Fibroblast of upper back skin (primary cell): ENCODE data around the gene TMBIM6.
A peak's percentile ranks its signal among the peaks of the same experiment; 100 is the strongest.

Experiments
- DNase-seq: peaks from one replicate; pipeline ENCODE4 v3.0.0-alpha.2; 2013

Gene TMBIM6

DNA sequence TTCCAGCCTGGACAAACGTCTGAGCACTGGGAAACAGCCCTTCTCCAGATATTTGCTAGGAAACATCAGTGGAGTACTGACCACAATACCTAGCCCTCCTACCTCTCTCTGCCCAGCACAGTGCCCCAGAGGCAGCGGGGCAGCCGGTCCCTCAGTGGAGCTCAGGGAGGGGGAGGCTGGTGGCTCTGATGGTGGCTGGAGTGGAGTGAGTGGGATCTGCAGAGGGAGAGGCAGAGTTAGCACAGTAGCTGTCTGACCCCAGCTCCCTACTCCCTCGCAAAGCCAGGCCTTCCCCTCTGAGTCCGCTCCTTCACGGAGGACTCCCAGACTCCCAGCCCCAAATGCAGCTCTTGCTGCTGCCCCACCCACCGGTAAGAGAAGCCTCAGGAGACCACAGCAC lies 56.9 kb downstream of the TMBIM6 start:
- no peak for DNase-seq

DNA sequence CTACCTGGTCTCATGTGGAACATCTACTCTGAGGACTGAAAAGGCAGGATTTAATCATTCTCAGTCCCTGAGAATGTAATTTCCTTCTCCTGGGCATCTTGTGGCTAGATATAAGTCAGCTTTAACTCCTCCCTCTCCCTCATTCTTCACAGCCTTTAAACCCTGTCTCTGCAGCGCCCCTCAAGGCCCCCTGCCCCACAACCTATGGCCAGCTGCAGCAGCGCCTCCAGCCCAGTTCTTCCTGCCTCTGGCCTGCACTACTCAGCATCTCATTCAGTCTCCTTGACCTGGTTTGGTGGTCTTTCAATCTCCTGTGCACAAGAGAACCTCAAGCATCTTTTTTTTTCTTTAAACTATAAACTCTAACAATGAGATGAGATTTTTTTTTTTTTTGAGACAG lies 57.6 kb downstream of the TMBIM6 start:
- DNase-seq = no peak

DNA sequence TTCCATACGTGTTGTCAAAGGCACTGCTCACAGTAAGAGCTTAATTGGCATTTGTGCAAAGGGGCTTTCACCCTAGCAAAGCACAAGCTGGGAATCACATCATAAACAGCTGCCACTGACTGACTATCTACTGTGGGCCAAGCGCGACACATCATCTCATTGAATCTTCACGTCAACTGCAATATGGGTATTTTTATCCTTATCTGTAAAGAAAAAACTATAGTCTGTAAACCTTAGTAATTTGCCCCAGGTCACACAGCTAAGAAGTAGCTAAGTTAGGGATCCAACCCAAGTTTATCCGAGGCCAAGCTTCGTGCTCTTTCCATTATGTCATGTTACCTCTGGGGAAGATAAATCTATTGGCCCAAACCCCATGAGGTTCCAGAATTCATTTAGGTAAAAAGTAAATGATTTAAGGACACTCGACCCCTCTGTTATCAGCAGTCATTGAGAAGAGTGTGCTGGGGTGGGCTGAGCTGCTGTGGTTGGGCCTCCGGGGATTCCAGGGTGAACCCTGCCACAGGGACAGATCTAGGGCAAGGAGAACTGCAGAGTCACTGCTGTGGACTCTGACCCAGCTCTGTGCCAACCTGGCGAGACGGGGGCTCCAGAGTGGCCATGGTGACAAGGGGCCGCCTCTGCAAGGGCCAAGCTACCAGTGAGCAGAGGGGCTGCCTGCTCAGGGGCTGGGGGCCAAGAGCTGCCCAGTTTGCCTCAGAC lies 59.2 kb downstream of the TMBIM6 start:
- DNase-seq = no peak

DNA sequence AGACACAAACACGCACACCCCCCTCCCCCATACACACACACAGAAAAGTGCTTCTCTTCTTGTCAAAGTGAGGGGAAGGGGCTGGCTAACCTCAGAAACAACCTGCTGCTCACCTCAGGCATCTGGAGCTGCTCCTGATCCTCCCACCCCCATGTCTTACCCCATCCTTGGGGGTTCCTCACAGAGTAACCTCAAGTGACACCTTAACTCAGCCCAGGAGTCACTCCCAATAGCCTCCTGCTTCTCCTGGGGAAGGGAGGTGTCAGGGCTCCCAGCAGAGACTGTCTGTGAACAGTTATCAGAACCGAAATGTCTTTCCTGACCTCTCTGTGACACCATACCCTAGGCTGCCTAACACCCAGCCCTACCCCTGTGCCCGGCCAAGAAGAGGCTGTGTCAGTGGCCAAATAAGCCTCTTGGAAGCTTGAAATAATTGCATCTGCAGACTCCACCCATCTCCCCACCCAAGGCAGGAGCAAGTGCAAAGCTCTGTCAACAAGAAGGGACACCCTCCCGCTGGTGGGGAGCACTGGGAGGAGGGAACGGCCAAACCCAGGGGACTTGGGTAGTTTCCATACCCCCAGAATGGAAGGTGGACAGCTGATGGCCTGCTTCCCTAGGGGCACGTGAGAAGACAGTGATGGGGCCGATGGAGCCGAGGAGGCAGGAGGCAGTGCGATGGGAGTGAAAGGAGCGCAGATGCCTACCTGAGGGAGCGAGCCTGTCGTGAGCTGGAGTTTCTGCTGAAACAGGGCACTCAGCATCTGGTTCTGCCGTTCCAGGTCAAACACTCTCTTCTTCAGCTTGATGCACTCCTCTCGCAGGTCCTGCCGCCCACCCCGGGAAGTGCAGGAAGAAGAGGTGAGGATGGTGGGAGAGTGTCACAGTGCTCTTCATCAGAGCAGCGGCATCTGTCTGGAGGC lies 60.0 kb downstream of the TMBIM6 start:
- DNase-seq = no peak

DNA sequence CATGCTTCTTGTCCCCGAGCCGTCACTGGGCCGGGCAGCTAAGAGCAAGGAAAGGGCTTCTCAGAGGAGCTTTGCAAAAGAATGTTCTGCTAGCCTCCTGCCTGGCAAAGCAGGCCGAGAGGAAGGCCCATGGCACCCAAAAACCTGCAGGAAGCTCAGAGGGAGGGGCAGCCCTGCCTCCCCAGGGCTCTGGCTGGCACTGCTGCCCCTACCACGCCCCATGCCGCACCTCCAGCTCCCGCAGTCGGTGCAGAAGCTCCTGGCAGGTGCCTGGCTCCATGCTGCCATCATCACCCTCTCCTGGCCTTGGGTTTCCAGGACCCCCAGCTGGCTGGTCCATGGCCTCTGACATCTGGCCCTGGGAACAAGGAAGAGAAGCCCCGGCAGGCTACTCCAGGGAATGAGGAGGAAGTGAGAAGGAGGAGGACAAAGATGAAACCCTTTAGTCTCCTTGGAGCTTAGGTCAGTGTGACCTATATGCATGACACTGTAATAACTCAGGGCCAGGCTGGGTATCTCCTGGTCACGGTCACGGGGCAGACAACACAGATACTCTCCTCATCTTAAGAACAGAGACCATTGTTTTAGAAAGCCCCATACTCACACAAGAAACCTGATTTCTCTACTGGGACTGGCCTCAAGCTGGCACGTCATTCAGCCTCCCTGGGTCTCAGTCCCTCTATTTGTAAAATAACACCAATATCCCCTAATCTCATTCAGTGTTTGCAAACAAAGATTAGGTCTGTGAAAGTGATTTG lies 62.5 kb downstream of the TMBIM6 start:
- DNase-seq = no peak

DNA sequence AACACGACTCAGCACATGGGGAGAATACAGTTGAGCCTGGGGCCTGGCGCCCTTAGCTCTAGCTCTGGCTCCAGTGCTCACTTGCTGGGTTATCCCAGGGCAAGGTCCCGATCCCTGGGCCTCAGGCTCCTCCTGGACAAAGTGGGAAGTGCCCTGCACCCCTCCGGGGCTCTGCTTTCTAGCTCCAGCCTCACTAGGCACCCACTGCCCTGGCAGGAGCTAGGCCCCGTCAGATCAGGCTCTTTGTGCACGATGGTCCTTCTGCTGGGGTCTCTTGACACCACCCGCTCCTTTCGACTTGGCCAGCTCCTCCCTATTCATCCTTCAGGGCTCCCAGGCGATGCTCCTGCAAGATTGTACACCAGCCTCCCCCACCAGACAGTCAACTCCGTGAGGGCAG lies 63.5 kb downstream of the TMBIM6 start:
- no peak for DNase-seq

DNA sequence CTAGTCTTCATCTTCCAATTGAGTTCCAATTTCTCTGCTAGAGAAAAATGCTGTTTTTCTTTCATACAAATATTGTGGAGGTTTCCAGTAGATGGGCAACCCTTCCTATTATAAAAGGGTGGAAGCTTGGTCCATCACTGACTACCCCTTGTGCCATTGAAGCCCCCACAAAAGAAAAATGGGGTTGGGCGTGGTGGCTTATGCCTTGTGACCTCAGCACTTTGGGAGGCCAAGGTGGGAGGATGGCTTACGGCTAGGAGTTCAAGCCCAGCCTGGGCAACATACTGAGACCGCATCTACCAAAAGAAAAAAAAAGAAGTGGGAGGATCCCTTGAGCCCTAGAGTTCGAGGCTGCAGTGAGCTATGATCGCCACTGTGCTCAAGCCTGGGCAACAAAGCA lies 64.1 kb downstream of the TMBIM6 start:
- DNase-seq = no peak

DNA sequence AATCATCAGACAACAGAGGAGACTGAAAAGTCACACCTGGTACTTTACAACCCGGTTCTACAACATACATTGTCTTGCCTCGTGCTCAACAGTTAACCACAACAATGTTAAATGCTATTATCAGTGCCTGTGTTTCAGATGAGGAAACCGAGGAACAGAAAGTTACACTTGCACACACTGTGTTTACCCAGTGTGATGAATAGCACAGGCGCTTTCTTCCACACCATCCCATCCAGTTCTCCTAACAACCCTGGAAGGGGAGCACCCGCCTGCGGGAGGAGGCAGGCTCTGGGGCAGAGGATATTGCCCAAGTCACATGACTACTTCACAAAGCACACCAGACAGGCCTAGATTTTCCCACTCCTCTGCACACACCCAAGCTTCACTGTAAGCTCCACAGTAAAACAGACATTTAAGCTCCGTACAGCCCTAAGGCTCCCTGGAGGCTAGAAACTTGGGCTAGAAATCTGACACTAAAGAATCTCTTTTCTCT lies 65.0 kb downstream of the TMBIM6 start:
- no peak for DNase-seq

DNA sequence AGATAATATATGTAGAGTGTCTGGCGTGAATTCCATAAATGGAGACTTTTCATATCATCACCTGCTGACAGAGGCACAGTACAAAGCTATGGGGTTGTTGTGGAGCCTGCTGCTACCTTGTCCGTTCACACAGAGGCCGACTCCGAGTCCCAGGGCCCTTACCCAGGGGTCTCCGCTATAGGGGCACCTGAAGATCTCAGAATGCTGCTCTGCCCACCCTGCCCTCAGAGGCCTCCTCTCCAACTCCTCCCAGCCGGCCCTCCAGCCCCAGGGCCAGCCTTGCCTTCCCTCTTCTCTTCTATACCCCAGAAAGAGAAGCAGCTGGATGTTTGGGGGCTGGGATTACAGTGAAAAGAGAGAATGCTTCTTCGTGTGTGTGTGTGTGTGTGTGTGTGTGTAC lies 65.5 kb downstream of the TMBIM6 start:
- DNase-seq = no peak

DNA sequence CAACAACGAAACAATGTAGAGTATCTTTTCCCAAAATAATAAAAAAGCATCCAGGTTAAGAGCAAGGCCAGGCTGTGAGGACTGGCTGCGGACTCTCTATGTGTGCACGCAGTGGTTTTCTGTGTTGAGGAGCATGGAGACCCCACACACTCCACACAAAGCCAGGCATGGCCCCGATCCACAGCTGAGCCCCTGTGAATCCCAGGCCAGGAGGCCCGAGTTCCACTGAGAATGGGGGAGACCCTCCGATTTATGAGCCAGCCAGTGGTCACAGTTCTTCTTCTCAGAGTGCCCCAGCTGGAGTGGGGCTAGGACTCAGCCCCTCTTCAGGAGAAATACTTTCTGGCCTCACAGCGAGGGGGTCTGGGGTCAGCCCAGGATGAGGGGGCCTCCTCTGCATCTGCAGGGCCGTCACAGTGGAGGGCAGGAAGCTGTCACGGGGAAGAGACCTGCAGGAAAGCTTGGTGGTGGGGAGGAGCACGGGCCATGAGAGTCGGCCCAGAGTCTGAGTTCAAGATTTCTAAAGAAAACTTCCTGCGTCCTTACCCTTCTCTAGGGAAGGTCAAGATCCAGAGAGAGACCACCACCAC lies 66.7 kb downstream of the TMBIM6 start:
- no peak for DNase-seq

DNA sequence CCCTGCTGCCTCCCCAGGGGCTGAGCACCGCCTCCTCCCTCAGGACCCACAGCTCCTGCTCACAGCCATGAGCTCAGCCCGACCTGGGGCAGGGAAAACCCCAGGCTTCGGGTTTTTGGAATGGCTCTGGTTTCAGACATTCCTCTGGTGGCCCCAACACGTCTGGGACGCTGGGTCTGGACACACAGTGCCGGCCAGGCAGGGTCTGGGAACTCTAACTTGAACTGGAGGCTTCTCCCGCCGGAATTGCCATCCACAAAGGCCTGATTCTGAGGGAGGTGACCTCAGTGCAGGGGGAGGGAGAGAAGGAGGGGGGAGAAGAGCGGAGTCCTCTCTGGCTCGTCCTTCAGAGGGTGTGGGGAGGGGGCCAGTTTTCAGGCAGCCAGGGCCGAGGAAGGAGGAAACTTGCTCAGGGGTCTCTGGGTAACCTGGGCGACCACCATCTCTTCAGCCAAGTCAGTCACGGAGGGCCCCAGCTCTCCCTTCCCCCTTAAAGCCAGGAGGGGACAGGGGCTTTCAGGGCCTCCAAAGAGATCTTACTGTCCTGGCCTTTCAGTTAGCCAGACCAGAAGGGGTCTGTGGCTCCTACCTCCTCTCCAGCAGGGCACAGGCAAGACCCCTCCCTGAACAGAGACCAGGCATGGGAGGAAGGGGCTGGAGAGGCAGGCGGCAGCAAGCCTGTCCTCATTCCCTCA lies 67.5 kb downstream of the TMBIM6 start:
- no peak for DNase-seq

DNA sequence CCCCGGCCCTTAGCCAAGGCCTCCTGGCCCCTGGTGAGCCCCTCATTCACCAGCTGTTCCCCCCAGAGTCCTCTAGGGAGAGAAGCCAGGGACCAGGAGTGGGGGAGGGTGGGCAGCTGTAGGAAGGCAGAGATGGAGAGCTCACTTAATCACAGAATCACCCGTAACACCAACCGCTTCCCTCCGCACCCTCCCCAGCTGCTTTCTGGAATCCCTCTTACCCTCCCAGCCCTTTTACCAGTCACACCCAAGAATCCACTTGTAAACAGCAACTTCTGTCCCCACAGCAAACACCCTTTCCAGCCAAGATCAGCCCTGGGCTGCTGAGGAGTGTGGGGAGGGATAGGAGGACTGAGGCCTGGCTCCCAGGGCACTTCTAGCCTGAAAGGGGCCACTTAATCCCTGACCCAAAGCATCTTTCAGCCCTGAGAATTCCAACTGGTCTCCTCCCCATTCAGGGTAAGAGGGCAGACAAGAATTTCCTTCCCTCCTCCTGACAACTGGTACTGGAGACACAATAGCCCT lies 68.1 kb downstream of the TMBIM6 start:
- DNase-seq = peak; percentile 20

DNA sequence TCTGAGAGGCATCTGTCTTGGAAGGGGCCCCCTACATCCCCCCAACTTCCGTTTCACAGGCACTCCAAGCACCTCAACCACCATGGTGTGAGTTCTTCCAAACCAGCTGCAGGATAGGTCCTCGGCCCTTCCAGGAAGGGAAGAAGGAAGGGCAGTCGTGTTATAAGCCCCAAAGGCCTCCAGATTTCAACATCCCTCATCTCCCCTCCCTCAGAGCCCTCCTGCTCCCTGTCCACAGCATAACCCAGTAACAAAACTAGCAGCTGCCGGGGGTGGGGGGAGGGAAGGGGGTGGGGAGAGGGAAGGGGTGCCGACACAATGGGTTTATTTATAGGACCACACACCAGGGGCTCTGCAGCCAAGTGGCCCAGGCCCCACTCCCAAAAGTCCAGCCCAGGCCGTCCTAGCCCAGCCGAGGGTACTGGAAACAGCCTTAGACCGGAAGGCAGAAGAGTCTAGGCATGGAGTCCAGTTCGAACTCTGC lies 68.6 kb downstream of the TMBIM6 start:
- no peak for DNase-seq

DNA sequence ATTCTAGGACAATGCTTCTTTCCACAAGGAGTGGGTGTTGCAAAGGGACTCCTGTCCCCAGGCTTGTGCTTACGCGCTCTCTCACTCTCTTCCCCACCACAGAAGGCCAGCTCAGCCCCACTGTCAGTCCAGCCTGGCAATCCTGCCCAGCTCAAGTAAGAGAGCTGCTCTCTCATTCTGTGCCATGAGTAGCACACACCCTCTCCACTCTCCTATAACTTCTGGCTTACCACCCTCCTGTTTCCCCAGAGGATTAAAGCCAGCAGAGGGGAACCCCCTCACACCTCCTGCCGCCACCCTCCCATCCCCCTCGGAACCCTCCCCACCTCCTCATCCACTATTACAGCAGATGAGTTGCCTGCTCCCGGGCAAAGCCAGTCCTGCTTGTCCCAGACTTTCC lies 69.8 kb downstream of the TMBIM6 start:
- DNase-seq = no peak

DNA sequence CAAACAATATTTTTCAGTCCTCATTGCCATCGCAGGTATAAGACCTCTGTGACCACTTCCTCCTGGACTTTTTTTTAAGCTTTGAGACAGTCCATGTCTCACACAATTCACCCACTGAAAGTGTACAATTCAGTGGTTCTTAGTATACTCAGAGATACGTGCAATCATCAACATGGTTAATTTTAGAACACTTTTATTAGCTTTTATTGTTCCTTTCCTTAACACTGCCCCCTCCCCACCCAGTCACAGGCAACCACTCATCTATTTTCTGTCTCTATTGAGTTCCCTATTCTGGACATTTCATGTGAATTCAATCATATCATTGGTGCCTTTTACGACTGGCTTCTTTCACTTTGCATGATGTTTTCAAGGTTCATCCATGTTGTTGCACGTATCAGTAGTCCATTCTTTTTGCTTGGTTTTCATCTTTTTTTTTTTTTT lies 70.6 kb downstream of the TMBIM6 start:
- no peak for DNase-seq

DNA sequence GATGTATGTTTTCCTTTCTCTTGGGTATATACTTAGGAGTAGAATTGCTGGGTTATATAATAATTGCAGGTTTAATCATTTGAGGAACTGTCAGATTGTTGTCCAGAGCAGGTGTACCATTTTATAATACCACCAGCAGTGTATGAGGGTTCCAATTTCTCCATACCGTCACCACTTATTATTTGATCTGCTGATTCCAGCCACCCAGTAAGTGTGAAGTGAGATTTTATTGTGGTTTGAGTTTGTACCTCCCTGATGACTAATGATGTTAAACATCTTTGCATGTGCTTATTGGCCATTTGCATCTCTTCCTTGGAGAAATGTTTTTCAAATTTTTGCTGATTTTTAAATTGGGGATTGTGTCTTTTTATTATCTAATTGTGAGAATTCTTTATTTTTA lies 71.8 kb downstream of the TMBIM6 start:
- DNase-seq = no peak
